ENCODE data around the gene RNF144A.

The RNF144A gene

GRCh38 chr2:6908291-6908690, 8.9 kb upstream of the RNF144A start:
- DNase-seq (ENCODE audit: low read depth), result no peak

- no peak for DNase-seq (ENCODE audit: low read depth)
These were observed 7.5 kb upstream of the RNF144A start for GRCh38 chr2:6909431-6910385.

- no peak for DNase-seq (ENCODE audit: low read depth)
These were observed 5.5 kb upstream of the RNF144A start for GRCh38 chr2:6911721-6912120.

GRCh38 chr2:6913415-6914157, 3.6 kb upstream of the RNF144A start:
- DNase-seq (ENCODE audit: low read depth), result no peak

GRCh38 chr2:6914828-6915227, 2.4 kb upstream of the RNF144A start:
- DNase-seq (ENCODE audit: low read depth), result no peak

- no peak for DNase-seq (ENCODE audit: low read depth)
These were observed 1.8 kb upstream of the RNF144A start for GRCh38 chr2:6915399-6915798.

- DNase-seq (ENCODE audit: low read depth), result no peak
These were observed 988 bp upstream of the RNF144A start for GRCh38 chr2:6916224-6916623.

GRCh38 chr2:6916736-6917070, 509 bp upstream of the RNF144A start:
- DNase-seq (ENCODE audit: low read depth), result no peak

- DNase-seq (ENCODE audit: low read depth), result no peak
These were observed 679 bp downstream of the RNF144A start for GRCh38 chr2:6917761-6918421.

GRCh38 chr2:6919901-6920742, 2.9 kb downstream of the RNF144A start:
- no peak for DNase-seq (ENCODE audit: low read depth)

GRCh38 chr2:6920743-6921064, 3.5 kb downstream of the RNF144A start:
- no peak for DNase-seq (ENCODE audit: low read depth)

- no peak for DNase-seq (ENCODE audit: low read depth)
These were observed 4.2 kb downstream of the RNF144A start for GRCh38 chr2:6921321-6921922.

- no peak for DNase-seq (ENCODE audit: low read depth)
These were observed 5.0 kb downstream of the RNF144A start for GRCh38 chr2:6922201-6922656.

- DNase-seq (ENCODE audit: low read depth), result no peak
These were observed 6.1 kb downstream of the RNF144A start for GRCh38 chr2:6923319-6923718.

- DNase-seq (ENCODE audit: low read depth), result no peak
These were observed 7.1 kb downstream of the RNF144A start for GRCh38 chr2:6924101-6924923.

GRCh38 chr2:6924924-6925409, 7.8 kb downstream of the RNF144A start:
- DNase-seq (ENCODE audit: low read depth), result no peak

GRCh38 chr2:6926071-6926732, 9.0 kb downstream of the RNF144A start:
- no peak for DNase-seq (ENCODE audit: low read depth)

- no peak for DNase-seq (ENCODE audit: low read depth)
These were observed 10.0 kb downstream of the RNF144A start for GRCh38 chr2:6927186-6927585.

- DNase-seq (ENCODE audit: low read depth), result no peak
These were observed 10.5 kb downstream of the RNF144A start for GRCh38 chr2:6927753-6928152.

GRCh38 chr2:6928452-6928851, 11.2 kb downstream of the RNF144A start:
- DNase-seq (ENCODE audit: low read depth), result no peak
